ENCODE data around the gene GFY. TPM values are rescaled to one million over a fixed set of nuclear protein-coding genes. Genes with fewer than 3 reads are reported as not detected.
A peak's percentile ranks its signal among the peaks of the same experiment; 100 is the strongest.

GFY gene
- total and polyA plus RNA-seq, 10 of the 15 experiments (the other 5 are each of a cell fraction or from before 2014, with no cell fraction given): 0.05 TPM; not detected in 9

GRCh38 chr19:49421039-49421877, 3.9 kb upstream of the GFY start:
- no peak overlapping the region; the same call in 1 of the 2 replicates for H3K4me2 ChIP-seq (ENCODE audit: control insufficient read depth, insufficient read depth)
- peaks cover 4% of the 10 kb centered on the region; the same call in 1 of the 2 replicates for H3K4me1 ChIP-seq (ENCODE audit: control insufficient read depth, insufficient read depth, low read length)
- whole genome bisulfite sequencing (ENCODE audit: insufficient coverage, insufficient replicate concordance, low lambda C conversion rate, missing lambda C conversion rate): 14% methylated on average over 46 of the region's 48 CpGs
- H4K20me1 ChIP-seq (ENCODE audit: control insufficient read depth, insufficient read depth): no peaks in the 10 kb centered on the region
- H3K27ac ChIP-seq (ENCODE audit: control insufficient read depth, insufficient read depth): no peak overlapping the region
- no peak overlapping the region for H3K4me3 ChIP-seq
- no peak for FAIRE-seq
- no peaks in the 10 kb centered on the region for H3K9me3 ChIP-seq (replicated peaks; ENCODE audit: control insufficient read depth, insufficient read depth, low read length)
- intact Hi-C loops (cut with micrococcal nuclease; ENCODE audit: unreplicated experiment) (no loop called here), in situ Hi-C loops (cut with MboI) (no loop called here)
- RAD21 ChIA-PET (ENCODE audit: unreplicated experiment): no interaction called here
- no peaks in the 10 kb centered on the region for H3K79me2 ChIP-seq (ENCODE audit: control insufficient read depth, insufficient read depth, low read length)
- no peak for TF ChIP-seq EP300 (IDR thresholded peaks at IDR 0.05; ENCODE audit: borderline replicate concordance in 1 of 2, control insufficient read depth in 1 of 2, low read depth in 2 of 2, low read length in 2 of 2)
- TF ChIP-seq BMI1 (IDR thresholded peaks at IDR 0.05; ENCODE audit: borderline replicate concordance): peak; percentile 87
- peak; percentile 41; the same call in 1 of the 3 replicates for TF ChIP-seq POU2F2 (IDR thresholded peaks at IDR 0.05; ENCODE audit: borderline replicate concordance, low read depth, low read length)
- H2AFZ ChIP-seq (ENCODE audit: control insufficient read depth, low read depth, low read length): no peak overlapping the region
- H3K9ac ChIP-seq (ENCODE audit: control insufficient read depth, insufficient read depth, low read length): no peak overlapping the region
- SMC1A ChIA-PET (ENCODE audit: uncharacterized antibody, unreplicated experiment): interaction anchor here (1.4 kb wide), 1 partner anchor 86 kb away, joined by 3 read pairs; the partner anchor contains the start of gene CD37
- no peak for DNase-seq (ENCODE audit: low read depth, low spot score)
- no peaks in the 10 kb centered on the region for H3K36me3 ChIP-seq (ENCODE audit: control insufficient read depth in 2 of 2, insufficient read depth in 2 of 2, low read length in 1 of 2)
- POLR2A ChIA-PET: no interaction called here
- no peak for ATAC-seq
- BruUV-seq (replicated peaks): no TSS peak
- CTCF ChIA-PET: interaction anchor here (0.5 to 1.4 kb wide), 3 partner anchors 10 to 87 kb away, joined by 3 to 4 read pairs (median 4); no protein-coding TSS in a partner anchor
- peaks cover 21 to 40% of the 10 kb centered on the region in 2 experiments for H3K27me3 ChIP-seq (replicated peaks in 1 of 2; ENCODE audit: control insufficient read depth in 2 of 2, insufficient read depth in 2 of 2, low read length in 1 of 2)

- POLR2A ChIA-PET: no interaction called here
- TF ChIP-seq SMARCA5 (IDR thresholded peaks at IDR 0.05): no peak
- TF ChIP-seq NRF1 (conservative IDR thresholded peaks at IDR 0.05; ENCODE audit: low read depth, low read length): no peak
- TF ChIP-seq HDAC6 (IDR thresholded peaks at IDR 0.05; ENCODE audit: unreplicated experiment): no peak
- TF ChIP-seq MYC (IDR thresholded peaks at IDR 0.05; ENCODE audit: insufficient read depth, insufficient read length, insufficient replicate concordance, low read length, severe bottlenecking): no peak
- no peak for TF ChIP-seq MXI1 (IDR thresholded peaks at IDR 0.05; ENCODE audit: low read depth, low read length)
- no peak for TF ChIP-seq SREBF1 (IDR thresholded peaks at IDR 0.05; ENCODE audit: low read length)
- no peak for TF ChIP-seq KDM1A (IDR thresholded peaks at IDR 0.05; ENCODE audit: borderline replicate concordance)
- no peak for TF ChIP-seq BMI1 (IDR thresholded peaks at IDR 0.05; ENCODE audit: borderline replicate concordance)
- no peak for TF ChIP-seq IRF3 (IDR thresholded peaks at IDR 0.05)
- no peak for TF ChIP-seq NR2C2 (IDR thresholded peaks at IDR 0.05; ENCODE audit: borderline replicate concordance, control insufficient read depth, insufficient read length, low read depth)
- no peak for TF ChIP-seq TAF1 (IDR thresholded peaks at IDR 0.05; ENCODE audit: borderline replicate concordance, low read depth, low read length)
- RAD21 ChIA-PET (ENCODE audit: unreplicated experiment): no interaction called here
- Histone ChIP-seq H3K9me3 (replicated peaks; ENCODE audit: control insufficient read depth, insufficient read depth, low read length) (no peaks in the 10 kb centered on the region), H3K4me1 (ENCODE audit: control insufficient read depth, insufficient read depth, low read length) (peaks cover 4% of the 10 kb centered on the region; the same call in 1 of the 2 replicates), H3K4me2 (ENCODE audit: control insufficient read depth, insufficient read depth) (no peak overlapping the region), H3K4me3 (no peak overlapping the region), H3K27ac (ENCODE audit: control insufficient read depth, insufficient read depth) (no peak overlapping the region), H3K9ac (ENCODE audit: control insufficient read depth, insufficient read depth, low read length) (no peak overlapping the region), H2AFZ (ENCODE audit: control insufficient read depth, low read depth, low read length) (no peak overlapping the region), H3K27me3 (replicated peaks in 1 of 2; ENCODE audit: control insufficient read depth in 2 of 2, insufficient read depth in 2 of 2, low read length in 1 of 2) (peaks cover 23 to 46% of the 10 kb centered on the region in 2 experiments), H4K20me1 (ENCODE audit: control insufficient read depth, insufficient read depth) (no peaks in the 10 kb centered on the region), H3K79me2 (ENCODE audit: control insufficient read depth, insufficient read depth, low read length) (no peaks in the 10 kb centered on the region), H3K36me3 (ENCODE audit: control insufficient read depth in 2 of 2, insufficient read depth in 2 of 2, low read length in 1 of 2) (no peaks in the 10 kb centered on the region)
- FAIRE-seq: no peak
- SMC1A ChIA-PET (ENCODE audit: uncharacterized antibody, unreplicated experiment): interaction anchor here (1.4 kb wide), 1 partner anchor 87 kb away, joined by 3 read pairs; the partner anchor contains the start of gene CD37
- no peak for DNase-seq (ENCODE audit: low read depth, low spot score)
- intact Hi-C loops (cut with micrococcal nuclease; ENCODE audit: unreplicated experiment) (no loop called here), in situ Hi-C loops (cut with MboI) (no loop called here)
- no TSS peak for BruUV-seq (replicated peaks)
- CTCF ChIA-PET: interaction anchor here (1.4 kb wide), 1 partner anchor 11 kb away, joined by 3 read pairs; no protein-coding TSS in a partner anchor
- no peak for ATAC-seq
- WGBS (ENCODE audit: insufficient coverage, insufficient replicate concordance, low lambda C conversion rate, missing lambda C conversion rate): no CpG with 5 or more reads among the region's 3 CpGs
Measured at GRCh38 chr19:49421878-49422202, 3.3 kb upstream of the GFY start.

Measured in GM12878 (cell line).